NCI-H2081 treated with DMSO at 0.1 percent for 48 hours (cell line): ENCODE results near the gene BANK1.
"Not testable (repeated sequence)": the region's sequence is repeated elsewhere in the genome, so short reads cannot be mapped to it uniquely, and the experiment has no call there.

Experiments
- DNase-seq: peaks from one replicate; lab custom pipeline; 2025; lab: John Stamatoyannopoulos, UW

The BANK1 gene

DNA sequence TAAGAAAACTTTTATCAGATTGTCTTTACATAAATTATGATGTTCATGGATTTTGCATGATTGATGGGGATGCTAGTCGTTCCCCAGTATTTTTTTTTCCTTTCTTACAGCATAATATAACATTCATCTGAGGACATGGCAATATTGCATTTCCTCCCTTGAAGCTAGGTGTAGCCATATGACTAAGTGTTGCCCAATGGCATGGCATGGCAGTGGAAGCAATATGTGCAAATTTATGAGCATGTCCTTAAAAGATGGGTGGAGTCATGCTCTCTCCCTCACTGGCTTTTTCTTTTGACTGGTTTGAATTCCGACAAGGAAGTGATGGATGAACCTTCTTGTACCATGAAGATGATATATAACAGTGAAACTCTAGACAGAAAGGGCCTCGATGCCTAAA, 96.3 kb downstream of the BANK1 start:
- DNase-seq: no peak

DNA sequence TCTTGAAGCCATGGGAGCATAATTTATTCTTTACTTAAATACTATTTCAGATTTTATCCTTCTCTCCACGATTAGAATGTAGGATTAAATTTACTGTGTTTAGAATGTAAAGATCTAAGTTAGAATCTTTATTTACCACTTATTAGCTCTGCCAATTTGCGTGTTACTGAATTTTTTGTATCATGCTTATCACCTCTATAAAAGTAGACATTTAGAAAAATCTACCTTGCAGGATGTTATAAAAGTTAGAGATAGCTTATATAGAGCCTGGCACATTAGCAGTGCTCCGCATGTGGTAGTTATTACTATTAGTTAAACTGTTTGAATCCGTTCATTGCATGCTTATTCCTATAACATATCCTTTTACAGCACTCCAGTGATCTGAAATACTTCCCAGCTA, 97.9 kb downstream of the BANK1 start:
- no peak for DNase-seq

DNA sequence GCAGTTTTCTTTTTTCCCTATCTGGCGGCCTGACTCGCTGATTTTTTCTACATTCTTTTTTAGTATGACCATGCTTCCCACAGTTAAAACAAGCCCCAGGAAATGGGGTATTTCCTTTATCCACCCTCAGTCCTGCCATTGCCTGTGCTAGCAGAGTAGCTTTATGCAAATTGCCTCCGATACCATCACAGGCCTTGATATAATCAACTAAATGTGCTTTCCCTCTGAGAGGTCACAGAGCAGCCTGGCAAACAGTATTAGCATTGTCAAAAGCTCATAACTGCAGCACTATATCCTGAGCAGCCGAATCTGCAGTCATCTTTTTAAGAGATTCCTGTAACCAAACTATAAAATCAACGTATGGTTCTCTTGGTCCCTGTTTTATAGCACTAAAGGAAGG, 115.0 kb downstream of the BANK1 start:
- not testable (repeated sequence) for DNase-seq

DNA sequence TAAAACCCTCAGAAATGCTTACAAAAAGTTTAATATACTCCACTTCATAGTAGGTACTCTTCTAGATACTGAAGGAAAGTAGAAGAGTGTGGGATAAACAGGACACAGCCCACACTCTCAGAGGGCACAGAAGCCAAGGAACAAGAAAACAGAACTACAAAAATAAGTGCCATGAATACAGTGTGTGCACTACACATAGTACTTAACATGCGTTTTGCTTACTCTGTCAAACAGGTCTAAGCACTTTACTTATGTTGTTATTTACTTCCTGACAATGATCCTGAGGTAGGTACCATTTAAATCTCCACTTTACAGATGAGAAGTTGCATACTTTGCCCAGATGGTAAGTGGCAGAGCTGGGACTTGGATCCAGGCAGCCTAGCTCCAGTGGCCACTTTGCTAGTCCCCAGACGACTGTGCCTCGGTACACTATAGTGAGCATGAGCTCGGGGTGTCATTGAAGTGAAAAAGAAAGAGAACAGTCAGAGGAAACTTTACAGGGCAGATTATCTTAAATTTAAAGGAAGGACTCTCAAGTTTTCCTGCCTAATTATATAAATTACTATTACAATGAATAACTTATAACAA, 120.3 kb downstream of the BANK1 start:
- DNase-seq: no peak

DNA sequence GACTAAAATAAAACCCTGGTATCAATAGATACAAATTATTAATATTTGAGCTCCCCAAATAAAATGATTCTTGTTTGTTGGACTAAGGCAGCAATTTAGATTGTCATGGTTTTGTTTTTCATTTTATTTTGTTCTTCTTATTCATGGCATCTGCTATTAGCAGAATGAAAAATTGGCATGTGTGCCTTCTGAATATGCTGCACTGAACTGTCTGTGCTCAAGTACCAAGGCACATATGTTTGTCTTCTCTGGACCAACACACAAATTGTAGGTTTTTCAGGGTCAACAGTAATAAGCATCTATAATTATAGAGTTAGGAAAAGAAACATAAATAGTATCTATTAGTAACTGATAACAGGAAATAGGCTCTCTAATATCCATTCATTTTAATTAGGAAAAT, 121.1 kb downstream of the BANK1 start:
- no peak for DNase-seq

DNA sequence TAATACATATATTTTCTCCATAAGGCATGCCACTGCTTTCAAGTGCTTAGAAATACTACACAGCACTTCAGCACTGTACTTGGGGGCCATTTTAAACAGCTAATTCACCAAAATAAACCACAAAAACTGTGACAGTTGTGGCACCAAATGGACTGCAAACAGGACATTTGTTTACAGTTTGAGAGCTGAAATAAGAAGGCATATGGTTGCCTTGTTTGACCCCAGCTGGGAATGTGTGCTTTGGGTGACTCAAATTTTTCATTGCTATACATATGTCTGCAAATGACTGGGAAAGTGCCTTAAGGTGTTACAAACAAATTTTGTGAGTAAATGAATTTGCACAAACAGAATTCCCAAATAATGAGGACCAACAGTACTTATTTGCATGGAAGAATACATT, 124.2 kb downstream of the BANK1 start:
- DNase-seq: no peak

DNA sequence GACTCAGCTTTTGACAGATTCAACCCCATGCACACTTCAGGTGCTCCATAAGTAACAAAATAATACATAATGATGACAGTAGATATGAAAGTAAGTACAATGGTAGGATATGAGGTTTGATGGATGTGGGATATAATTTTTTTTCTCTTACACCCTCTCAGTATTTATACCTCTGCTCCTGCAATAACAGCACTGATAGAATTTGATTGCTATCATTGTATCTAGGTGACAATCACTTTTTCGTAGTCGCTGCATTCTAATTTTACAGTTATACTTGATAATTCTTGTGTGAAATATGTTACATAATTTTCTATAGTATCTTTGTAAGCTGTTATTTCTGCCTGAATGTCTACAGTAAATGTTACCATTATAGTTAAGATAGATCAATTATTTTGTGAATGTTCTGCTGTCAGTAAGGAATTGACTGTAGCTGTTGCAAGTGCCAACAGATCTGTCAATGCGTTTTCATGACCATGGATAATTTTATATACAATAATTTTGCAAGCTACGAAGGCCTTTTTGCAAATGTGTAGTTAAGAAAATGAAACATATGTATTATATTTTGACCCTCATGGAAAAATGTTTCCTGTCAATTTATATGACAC, 128.9 kb downstream of the BANK1 start:
- DNase-seq: no peak

DNA sequence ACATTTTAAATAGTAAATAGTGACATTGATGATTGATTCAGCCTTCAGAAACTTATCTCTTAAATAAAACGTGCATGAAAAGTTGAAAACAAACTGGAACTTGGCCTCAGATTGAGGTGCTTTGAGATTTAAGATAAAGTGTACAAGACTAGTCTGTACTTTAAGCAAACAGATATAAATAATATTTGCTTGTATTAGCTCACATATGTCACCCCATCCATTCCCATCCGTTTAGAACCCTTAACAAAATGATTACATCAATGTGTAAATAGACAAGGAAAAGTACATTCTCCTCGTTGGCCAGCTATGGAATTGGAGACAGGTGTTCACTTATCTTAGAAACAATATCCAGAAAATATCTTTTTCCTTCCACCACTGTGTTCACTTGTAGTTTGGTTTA, 130.8 kb downstream of the BANK1 start:
- no peak for DNase-seq

DNA sequence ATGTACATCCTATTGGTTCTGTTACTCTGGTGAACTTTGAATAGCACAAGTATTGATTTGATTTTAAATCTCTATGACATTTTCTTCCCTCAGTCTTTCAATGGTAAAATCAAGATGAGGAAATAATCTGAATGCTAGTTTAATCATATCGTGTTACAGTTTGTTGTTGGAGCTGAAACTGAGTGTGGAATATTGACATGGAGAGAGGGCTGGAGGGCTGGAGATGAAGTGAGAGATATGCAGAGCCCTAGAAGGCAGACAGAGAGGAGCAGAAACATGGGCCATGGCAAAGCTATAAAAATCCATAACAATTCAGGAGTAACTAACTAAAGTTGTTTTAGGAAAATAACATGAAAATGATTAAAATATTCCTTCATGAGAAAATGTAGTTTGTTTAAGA, 141.1 kb downstream of the BANK1 start:
- no peak for DNase-seq

DNA sequence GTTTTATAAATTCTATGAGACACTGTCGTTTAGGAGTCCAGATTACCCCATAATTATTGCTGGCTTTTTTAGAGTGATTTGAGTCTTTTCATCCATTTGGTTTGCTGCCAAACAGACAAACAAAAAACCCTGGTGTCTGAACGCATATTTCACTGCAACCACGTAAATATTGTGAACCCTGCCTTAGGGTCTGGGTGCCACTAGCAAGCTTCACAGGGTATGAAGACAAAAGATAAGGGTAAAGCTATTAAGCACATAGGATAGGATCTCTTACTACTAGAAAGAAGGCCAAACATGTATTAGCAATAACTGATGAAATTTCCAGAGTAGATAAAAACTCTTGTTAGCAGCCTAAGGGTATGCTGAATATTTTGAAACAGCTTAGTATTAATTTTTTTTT, 143.3 kb downstream of the BANK1 start:
- no peak for DNase-seq

DNA sequence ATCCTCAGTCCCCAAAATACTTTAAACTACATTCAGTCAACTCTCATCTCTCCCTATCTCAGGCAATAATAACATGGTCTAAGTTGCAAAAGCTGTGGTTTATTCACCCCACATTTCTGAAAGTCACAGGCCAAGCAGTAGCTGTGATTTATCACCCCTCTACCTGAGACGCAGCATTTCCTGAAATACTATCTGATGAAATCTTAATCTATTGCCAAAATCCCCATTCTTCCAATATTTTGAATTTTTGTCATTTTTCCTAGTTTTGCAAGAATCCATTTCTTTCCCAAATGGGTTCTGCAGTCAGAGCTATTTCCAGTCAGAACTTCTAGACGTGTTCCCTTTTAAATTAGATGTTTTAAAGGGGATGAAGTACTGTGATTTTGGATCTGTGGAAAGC, 148.3 kb downstream of the BANK1 start:
- DNase-seq: no peak

DNA sequence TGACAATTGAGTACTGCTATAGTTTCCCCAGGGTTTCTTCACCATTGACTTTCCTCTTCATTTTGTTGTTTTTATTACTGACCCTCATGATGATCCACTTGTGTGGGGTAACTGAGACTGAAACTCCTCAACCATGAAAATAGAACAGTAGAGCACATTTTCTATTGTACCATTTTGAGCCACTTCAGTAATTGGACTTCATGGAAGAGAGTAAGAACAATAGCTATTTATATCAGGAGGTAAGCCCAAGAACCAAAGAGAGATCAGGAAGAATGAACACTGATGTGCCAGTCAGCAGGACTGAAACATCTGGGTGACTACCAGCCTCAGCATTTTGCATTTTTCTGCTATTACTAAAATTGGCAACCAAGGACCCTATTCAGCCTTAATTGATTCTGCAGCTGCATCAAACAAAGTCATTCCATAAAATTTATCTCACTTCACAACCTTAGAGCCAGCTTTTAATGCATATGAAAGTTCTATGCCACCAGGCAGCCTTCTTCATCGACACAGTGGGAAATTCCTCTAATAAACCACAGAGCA, 151.4 kb downstream of the BANK1 start:
- DNase-seq: no peak

DNA sequence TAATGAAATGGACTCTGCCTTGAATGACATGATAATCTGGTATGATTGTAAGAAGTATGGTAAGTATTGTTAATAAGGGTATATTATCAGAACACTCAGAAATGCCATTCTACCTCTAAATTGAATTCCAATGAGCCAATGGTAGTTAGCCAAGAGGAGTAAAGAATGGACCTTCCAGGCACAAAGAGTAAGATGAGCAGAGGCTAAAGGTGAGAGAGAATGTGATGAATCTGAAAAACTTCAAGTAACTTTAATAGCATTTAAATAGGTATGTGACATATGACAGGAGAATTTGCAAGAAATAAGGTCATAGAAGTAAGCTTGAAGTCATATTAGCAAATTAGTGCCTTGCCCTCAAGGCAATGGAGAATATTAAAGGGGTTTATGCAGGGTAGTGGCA, 152.4 kb downstream of the BANK1 start:
- no peak for DNase-seq

DNA sequence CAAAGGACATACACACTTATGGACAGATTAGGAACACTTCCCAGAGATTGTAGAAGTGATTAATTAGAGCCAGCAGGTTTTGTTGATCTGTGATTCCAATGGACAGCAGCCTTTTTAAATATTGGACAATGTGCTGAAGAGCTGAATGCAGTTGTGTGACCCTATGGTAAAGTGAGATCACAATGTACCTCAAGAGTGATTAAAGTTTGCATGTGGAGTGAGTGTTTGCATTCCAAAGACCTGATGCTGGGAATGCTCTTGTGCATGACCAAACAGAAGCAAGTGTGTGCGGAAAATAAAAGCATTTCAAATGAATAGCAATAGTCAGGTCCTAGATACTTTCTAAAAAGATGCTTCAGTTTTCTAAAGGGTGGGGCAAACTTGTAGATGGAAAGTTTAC, 154.1 kb downstream of the BANK1 start:
- no peak for DNase-seq

DNA sequence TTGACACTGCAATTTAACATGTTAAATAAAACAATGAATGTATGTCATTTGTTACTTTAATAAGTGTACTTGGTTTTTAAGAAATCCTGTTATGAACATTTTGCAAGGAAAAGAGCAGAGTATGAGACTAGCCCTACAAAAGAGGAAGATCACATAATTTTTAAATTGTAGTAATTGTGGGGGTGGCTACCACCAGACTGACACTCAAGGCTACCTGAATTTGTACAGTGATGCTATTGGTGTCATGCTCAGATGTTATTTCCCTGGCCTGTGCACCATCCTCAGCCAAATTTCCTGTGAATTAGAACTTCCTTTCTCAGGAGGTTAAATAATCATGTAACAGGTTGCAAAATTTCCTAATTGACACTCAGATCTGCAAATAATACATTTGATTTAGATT, 157.5 kb downstream of the BANK1 start:
- no peak for DNase-seq

DNA sequence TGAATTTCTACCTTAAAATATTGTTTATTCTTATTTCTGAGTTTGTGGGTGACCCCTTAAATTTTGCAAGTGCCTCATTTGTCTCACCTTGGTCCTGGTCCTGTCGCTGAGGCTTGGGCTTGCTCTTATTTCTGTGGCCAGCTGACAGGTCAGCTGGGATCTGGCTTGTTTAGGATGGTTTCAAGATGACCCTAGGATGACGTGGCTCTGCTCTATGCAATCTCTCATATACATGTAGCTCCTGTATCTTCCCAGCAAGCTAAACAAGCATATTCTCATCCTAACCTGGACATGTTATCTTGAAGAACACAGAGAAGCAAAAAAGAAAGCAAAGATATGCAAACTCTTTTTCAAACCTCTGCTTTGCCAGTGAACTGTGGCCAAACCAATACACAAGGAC, 158.4 kb downstream of the BANK1 start:
- DNase-seq: no peak

DNA sequence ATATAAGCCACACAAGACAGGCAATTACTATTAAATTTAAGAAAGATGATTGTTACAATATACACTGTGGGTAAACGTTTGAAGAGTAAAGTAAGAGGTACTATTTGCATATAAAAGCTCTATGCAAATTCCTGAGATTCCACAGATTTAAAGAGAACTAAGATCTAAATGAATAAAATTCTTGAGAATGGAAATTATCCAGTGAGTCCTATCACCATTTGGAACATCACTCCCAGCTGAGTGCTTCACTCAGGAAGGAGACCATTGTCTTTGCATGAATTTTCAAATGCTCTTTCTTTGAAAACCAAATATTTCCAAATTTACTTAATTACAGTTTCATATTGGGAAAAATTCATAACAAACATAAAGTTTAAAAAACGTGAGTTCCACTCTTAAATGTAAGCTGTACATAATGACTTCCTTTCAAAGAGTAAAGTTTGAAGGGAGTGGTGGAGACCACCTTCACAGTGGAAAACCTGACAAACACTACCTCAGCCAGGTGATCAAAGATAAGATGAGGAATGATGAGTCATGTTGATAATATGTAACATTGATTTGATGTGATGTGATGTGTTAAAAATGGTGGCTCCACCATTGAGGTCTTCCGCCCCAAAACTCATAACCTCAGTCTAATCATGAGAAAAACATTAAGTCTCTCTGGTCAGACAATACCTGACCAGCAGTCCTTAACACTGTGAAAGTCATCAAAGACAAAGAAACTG, 159.9 kb downstream of the BANK1 start:
- DNase-seq: no peak

DNA sequence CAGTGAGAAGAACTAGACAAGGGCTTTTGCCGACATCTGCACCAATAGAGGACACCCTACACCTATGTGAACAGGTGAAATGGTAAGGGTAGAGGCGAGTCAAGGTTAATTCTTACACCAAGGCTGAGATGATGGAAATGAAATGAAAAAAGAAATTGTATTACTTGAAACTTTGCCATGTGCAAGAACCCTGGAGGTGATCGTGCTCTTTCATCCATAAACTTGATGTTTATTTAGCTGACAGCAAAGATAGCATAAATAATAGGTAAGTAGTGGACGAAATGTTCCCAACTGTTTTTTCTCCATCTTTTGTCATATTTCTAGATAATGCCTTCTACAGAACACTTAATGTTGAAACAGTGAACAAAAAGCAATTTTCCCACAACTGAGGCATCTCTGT, 162.5 kb downstream of the BANK1 start:
- DNase-seq: no peak

DNA sequence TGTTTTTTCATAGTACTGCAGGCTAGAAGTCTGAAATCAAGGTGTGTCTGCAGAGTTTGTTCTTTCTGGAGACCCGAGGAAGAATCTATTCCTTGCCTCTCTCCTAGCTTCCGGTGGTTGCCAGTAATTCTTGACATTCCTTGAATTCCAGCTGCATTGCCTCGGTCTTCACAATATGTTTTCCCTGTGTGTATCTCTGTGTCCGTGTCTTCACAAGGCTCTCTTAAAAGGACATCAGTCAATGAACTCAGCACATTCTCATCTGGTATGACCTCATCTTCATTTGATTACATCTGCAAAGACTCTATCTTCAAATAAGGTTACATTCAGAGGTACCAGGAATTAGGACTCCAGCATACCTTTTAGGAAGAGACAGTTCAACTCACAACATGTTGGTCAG, 163.4 kb downstream of the BANK1 start:
- no peak for DNase-seq

DNA sequence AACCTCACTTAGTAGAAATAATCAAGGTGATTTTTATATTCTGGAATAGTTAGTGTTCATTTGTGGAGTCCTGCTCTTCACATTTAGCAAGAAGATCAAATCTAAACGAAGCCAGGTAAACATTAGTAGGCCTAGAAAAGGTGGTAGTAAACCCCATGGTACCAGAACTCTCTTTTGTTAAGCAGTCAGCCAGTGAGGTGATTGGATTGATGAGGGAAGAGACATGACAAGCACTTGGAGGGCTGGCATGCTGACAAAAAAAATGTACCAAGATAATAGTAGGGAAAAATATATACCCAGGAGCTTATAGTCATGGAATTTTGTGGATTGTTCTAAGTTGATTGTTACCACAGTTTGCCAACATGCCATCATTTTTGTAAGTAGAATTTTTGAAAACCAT, 163.8 kb downstream of the BANK1 start:
- DNase-seq: no peak

DNA sequence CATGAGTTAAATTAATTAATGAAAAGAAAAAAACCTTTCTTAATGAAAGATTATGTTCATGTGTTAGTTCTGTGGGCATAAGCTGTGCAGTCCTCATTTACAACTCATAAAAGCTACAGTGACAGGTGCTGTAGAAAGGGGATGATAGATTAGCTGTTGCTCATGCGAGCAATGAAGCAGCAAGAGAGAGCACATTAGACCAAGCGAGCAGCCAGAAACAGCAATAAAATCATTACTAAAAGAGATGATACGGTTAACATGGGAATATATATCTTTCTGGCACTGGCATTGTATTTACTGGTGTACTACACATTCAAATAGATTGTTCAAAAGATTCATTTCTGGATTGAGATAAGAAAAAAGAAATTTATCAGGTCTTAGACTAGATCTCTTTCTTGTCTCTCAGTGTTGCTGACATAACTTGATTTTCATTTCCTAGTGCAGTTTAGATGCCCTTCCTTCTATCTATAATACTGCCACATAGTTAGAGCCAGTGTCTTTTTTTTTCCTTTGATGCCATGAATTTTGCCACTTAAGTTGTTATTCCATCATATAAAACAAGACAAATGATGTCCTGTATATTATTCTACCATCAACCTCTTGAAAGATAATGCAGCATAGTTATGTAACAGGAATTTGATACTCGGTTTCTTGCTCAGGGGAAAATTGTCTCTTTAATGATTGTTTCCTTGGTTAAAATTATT, 164.6 kb downstream of the BANK1 start:
- DNase-seq: no peak

DNA sequence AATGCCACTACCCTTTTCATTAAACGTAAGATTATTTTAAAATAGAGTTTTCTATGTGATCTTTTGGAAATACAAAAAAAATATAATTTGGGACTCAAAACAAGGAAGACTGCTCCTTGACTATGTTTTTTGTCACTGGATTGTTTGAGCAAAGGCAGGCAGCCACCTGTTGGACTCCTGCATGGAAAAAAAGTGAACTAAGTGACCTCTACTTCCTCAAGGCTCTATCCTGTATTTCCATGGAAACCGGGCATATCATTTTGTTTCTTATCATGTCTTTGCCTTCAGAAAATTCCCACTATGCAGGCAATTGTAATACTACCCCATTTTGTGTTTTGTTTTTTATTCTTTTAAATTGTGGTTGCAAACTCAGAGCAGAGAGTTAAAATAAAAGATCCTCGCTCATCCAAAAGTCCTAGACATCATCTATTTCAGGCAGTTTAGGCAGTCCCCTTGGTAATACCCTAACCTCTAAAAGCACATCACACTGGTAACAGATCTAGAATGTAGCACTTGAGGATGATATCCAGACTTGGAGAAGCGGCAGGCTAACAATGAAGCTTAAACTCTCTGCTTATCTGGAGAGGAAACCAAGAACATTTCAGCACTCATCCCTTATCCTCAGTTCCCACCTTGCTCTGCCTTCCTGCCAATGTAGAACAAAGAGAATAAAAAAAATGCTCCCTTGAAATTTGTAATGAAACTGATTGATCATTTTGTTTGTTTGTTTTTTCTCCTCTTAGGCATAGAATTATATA, 165.7 kb downstream of the BANK1 start:
- DNase-seq: no peak
